Measurements from ENCODE around the gene FABP3. TPM values are rescaled to one million over a fixed set of nuclear protein-coding genes. Genes with fewer than 3 reads are reported as not detected.

FABP3 gene
- total RNA-seq, 1 experiment from 2014 or later: 0.49 TPM

DNA sequence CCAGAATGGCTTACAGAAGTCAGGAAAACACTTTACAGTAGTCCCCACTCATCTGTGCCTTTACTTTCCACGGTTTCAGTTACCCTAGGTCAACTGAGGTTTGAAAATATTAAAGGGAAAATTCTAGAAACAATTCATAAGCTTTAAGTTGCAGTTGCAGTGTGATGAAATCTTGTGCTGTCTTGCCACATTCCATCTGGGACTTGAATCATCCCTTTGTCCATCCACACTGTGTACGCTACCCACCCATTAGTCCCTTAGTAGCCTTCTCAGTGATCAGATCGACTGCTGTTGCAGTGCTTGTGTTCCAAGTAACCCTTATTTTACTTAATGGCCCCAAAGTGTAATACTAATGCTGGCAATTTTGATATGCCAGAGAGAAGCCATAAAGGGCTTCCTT is 45.5 kb downstream of the FABP3 start:
- ChIA-PET CTCF (no interaction called here), POLR2A (no interaction called here)
- no peaks in the 10 kb centered on the region; the same call in 1 of the 2 replicates for H3K36me3 ChIP-seq (ENCODE audit: control insufficient read depth, insufficient read depth, low read length)
- in situ Hi-C loops (cut with HindIII; ENCODE audit: low pct_unique_long_range_greater_than_20kb, low sequenced_read_pairs): no loop called here
- BruUV-seq (replicated peaks): no TSS peak
- intact Hi-C loops (cut with micrococcal nuclease; ENCODE audit: unreplicated experiment): no loop called here
- H3K4me3 ChIP-seq (ENCODE audit: low read depth in 2 of 2, low read length in 2 of 2): no peak overlapping the region
- no peak for DNase-seq (ENCODE audit: low read depth, low spot score)
- H3K9me3 ChIP-seq (ENCODE audit: control insufficient read depth, insufficient read depth, low read depth, low read length): no peaks in the 10 kb centered on the region
- no peak for ATAC-seq
- no peaks in the 10 kb centered on the region for H3K27me3 ChIP-seq (ENCODE audit: control insufficient read depth, insufficient read depth, low read length)
- H3K4me1 ChIP-seq (ENCODE audit: control insufficient read depth, insufficient read depth, low read length): no peaks in the 10 kb centered on the region
- no peak overlapping the region for H3K27ac ChIP-seq (ENCODE audit: low read length)
- no peak for TF ChIP-seq CTCF (IDR thresholded peaks at IDR 0.05)
- no peak for TF ChIP-seq POLR2AphosphoS5 (IDR thresholded peaks at IDR 0.05; ENCODE audit: low read depth, low read length)
- TF ChIP-seq TCF7L2 (IDR thresholded peaks at IDR 0.05; ENCODE audit: low read depth, low read length): no peak
- TF ChIP-seq SIN3A (IDR thresholded peaks at IDR 0.05; ENCODE audit: borderline replicate concordance, insufficient read depth, low read depth, low read length): no peak
- TF ChIP-seq, protein P1, sequence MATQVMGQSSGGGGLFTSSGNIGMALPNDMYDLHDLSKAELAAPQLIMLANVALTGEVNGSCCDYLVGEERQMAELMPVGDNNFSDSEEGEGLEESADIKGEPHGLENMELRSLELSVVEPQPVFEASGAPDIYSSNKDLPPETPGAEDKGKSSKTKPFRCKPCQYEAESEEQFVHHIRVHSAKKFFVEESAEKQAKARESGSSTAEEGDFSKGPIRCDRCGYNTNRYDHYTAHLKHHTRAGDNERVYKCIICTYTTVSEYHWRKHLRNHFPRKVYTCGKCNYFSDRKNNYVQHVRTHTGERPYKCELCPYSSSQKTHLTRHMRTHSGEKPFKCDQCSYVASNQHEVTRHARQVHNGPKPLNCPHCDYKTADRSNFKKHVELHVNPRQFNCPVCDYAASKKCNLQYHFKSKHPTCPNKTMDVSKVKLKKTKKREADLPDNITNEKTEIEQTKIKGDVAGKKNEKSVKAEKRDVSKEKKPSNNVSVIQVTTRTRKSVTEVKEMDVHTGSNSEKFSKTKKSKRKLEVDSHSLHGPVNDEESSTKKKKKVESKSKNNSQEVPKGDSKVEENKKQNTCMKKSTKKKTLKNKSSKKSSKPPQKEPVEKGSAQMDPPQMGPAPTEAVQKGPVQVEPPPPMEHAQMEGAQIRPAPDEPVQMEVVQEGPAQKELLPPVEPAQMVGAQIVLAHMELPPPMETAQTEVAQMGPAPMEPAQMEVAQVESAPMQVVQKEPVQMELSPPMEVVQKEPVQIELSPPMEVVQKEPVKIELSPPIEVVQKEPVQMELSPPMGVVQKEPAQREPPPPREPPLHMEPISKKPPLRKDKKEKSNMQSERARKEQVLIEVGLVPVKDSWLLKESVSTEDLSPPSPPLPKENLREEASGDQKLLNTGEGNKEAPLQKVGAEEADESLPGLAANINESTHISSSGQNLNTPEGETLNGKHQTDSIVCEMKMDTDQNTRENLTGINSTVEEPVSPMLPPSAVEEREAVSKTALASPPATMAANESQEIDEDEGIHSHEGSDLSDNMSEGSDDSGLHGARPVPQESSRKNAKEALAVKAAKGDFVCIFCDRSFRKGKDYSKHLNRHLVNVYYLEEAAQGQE (IDR thresholded peaks at IDR 0.05; ENCODE audit: insufficient read depth in 1 of 2, low read depth in 2 of 2, low read length in 1 of 2): no peak

DNA sequence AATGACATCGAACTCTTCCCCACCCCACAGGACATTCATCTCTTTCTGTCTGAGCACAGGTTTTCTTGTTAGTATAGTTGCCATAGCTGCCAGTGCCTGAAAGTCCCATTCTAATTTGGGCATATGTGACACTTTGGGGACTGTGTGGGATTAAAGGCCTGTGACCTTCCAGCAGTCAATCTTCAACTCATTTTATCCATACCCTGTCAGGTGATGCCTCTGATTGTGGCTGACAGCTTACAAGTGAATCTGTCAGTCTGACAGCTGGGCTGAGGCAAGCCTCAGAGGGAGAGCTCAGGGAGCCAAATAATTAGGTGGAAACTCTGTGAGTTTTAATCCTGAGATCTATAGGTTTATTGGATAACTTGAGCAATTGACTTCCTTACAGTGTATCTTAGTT is 46.4 kb downstream of the FABP3 start:
- Histone ChIP-seq H3K36me3 (ENCODE audit: control insufficient read depth, insufficient read depth, low read length) (no peaks in the 10 kb centered on the region; the same call in 1 of the 2 replicates), H3K27ac (ENCODE audit: low read length) (no peak overlapping the region), H3K4me1 (ENCODE audit: control insufficient read depth, insufficient read depth, low read length) (no peaks in the 10 kb centered on the region), H3K4me3 (ENCODE audit: low read depth in 2 of 2, low read length in 2 of 2) (no peak overlapping the region), H3K27me3 (ENCODE audit: control insufficient read depth, insufficient read depth, low read length) (no peaks in the 10 kb centered on the region), H3K9me3 (ENCODE audit: control insufficient read depth, insufficient read depth, low read depth, low read length) (no peaks in the 10 kb centered on the region)
- no peak for TF ChIP-seq TCF7L2 (IDR thresholded peaks at IDR 0.05; ENCODE audit: low read depth, low read length)
- no peak for TF ChIP-seq CTCF (IDR thresholded peaks at IDR 0.05)
- TF ChIP-seq POLR2AphosphoS5 (IDR thresholded peaks at IDR 0.05; ENCODE audit: low read depth, low read length): no peak
- TF ChIP-seq, protein P1 (IDR thresholded peaks at IDR 0.05; ENCODE audit: insufficient read depth in 1 of 2, low read depth in 2 of 2, low read length in 1 of 2): no peak
- no peak for TF ChIP-seq SIN3A (IDR thresholded peaks at IDR 0.05; ENCODE audit: borderline replicate concordance, insufficient read depth, low read depth, low read length)
- no TSS peak for BruUV-seq (replicated peaks)
- ChIA-PET POLR2A (interaction anchor here (0.6 kb wide), 1 partner anchor 428 kb away, joined by 3 read pairs; no protein-coding TSS in a partner anchor), CTCF (no interaction called here)
- ATAC-seq (no peak), DNase-seq (ENCODE audit: low read depth, low spot score) (no peak)
- in situ Hi-C loops (cut with HindIII; ENCODE audit: low pct_unique_long_range_greater_than_20kb, low sequenced_read_pairs): no loop called here
- intact Hi-C loops (cut with micrococcal nuclease; ENCODE audit: unreplicated experiment): no loop called here
